Activated naive CD4-positive, alpha-beta T cell treated with anti-CD3 and anti-CD28 coated beads, Interleukin-2, amount 10 ng/mL, durations not matched to agents 7 days and 5 days (primary cell): Measurements from ENCODE around the gene RUFY1.
"Not testable (repeated sequence)": the region's sequence is repeated elsewhere in the genome, so short reads cannot be mapped to it uniquely, and the experiment has no call there.

Experiments used
- CTCF ChIA-PET: fragments of 350-600 bp; sonication (Branson Sonifier 250); formaldehyde crosslinking; loops from one replicate; lab custom pipeline; 2021; ENCODE audit warnings: antibody characterized with exemption; lab: Charles Lee
- DNase-seq: peaks from one replicate; pipeline ENCODE4 v3.0.0-alpha.2; 2020
- H3K27ac Mint-ChIP-seq: one replicate; pipeline ENCODE4 v1.8.0; 2021; ENCODE audit warnings: mild to moderate bottlenecking, moderate library complexity, mixed read lengths
- H3K27me3 Mint-ChIP-seq: one replicate; pipeline ENCODE4 v1.8.0; 2021; ENCODE audit warnings: mild to moderate bottlenecking, mixed read lengths
- H3K36me3 Mint-ChIP-seq: one replicate; pipeline ENCODE4 v1.8.0; 2021; ENCODE audit warnings: mixed read lengths
- H3K4me1 Mint-ChIP-seq: one replicate; pipeline ENCODE4 v1.8.0; 2021; ENCODE audit warnings: mixed read lengths
- H3K4me3 Mint-ChIP-seq: one replicate; pipeline ENCODE4 v1.8.0; 2021; ENCODE audit warnings: mild to moderate bottlenecking, moderate library complexity, mixed read lengths
- H3K9me3 Mint-ChIP-seq: one replicate; pipeline ENCODE4 v1.8.0; 2021; ENCODE audit warnings: mixed read lengths

RUFY1 gene

GRCh38 chr5:179633501-179634369 is 83.4 kb downstream of the RUFY1 start:
- not testable (repeated sequence) for H3K9me3 Mint-ChIP-seq, H3K27me3 Mint-ChIP-seq, H3K36me3 Mint-ChIP-seq, H3K4me1 Mint-ChIP-seq, DNase-seq, H3K27ac Mint-ChIP-seq
- CTCF ChIA-PET = interaction anchor here (0.6 to 1.6 kb wide), 2 partner anchors 10 to 71 kb away, joined by 3 to 9 read pairs; partner anchors contain the start of gene HNRNPH1
- H3K4me3 Mint-ChIP-seq = peak overlapping the region; percentile 62

GRCh38 chr5:179634370-179635172 is 84.2 kb downstream of the RUFY1 start:
- H3K9me3 Mint-ChIP-seq, H3K27ac Mint-ChIP-seq, CTCF ChIA-PET, DNase-seq, H3K4me3 Mint-ChIP-seq, H3K4me1 Mint-ChIP-seq, H3K36me3 Mint-ChIP-seq, H3K27me3 Mint-ChIP-seq: not testable (repeated sequence)

GRCh38 chr5:179639296-179639695 is 88.9 kb downstream of the RUFY1 start:
- H3K27me3 Mint-ChIP-seq = peaks cover 12% of the 10 kb centered on the region
- H3K4me3 Mint-ChIP-seq, H3K27ac Mint-ChIP-seq, CTCF ChIA-PET, H3K9me3 Mint-ChIP-seq, H3K4me1 Mint-ChIP-seq, DNase-seq, H3K36me3 Mint-ChIP-seq: not testable (repeated sequence)

GRCh38 chr5:179641745-179642144 is 91.4 kb downstream of the RUFY1 start:
- CTCF ChIA-PET, H3K4me3 Mint-ChIP-seq, H3K9me3 Mint-ChIP-seq, H3K4me1 Mint-ChIP-seq, DNase-seq, H3K36me3 Mint-ChIP-seq, H3K27ac Mint-ChIP-seq: not testable (repeated sequence)
- peaks cover 25% of the 10 kb centered on the region for H3K27me3 Mint-ChIP-seq

GRCh38 chr5:179642626-179643025 is 92.3 kb downstream of the RUFY1 start:
- CTCF ChIA-PET = not testable (repeated sequence)

DNA sequence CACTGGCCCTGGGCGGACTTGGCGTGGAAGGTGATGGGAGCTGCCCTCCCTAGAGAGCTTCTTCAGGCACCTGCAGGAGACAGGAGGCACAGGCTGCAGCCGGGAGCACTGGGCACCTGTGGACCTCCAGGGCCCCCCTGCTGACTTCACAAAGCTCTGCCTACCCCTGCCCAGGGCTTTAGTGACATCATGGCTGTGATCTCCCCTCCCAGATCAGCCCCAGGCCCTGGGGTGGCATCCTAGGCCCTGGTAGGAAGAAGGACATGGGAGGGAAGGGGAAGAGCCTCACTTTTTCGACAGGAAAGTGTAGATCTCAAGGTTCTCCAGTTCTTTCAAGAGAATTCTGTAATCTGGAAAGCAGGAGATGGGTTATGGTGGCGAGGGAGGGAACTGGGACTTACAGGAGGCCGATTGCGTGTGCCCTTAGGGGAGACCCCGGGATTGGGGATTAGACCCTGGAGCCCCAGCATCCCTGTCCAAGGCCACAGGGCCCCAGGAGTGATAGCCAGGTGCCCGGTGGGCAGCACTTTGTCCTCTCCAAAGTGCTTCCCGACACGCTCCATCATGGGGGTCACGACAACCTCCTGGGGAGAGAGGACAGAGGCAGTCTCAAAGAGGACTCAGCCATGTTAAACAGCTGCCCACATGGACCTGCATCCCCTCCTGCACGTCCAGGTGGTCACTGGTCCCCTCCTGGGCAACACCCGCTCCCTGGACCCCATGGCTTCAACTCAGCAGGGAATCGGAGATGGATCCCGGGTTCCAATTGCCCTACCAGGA is 93.0 kb downstream of the RUFY1 start:
- H3K9me3 Mint-ChIP-seq, CTCF ChIA-PET, H3K4me3 Mint-ChIP-seq, DNase-seq, H3K36me3 Mint-ChIP-seq, H3K4me1 Mint-ChIP-seq, H3K27ac Mint-ChIP-seq: not testable (repeated sequence)
- H3K27me3 Mint-ChIP-seq = peaks cover 25% of the 10 kb centered on the region

More at GRCh38 chr5:179642626-179643025, 92.3 kb downstream of the RUFY1 start:
- not testable (repeated sequence) for H3K36me3 Mint-ChIP-seq, H3K9me3 Mint-ChIP-seq, H3K27ac Mint-ChIP-seq, H3K4me3 Mint-ChIP-seq, DNase-seq, H3K4me1 Mint-ChIP-seq
- H3K27me3 Mint-ChIP-seq = peaks cover 25% of the 10 kb centered on the region

DNA sequence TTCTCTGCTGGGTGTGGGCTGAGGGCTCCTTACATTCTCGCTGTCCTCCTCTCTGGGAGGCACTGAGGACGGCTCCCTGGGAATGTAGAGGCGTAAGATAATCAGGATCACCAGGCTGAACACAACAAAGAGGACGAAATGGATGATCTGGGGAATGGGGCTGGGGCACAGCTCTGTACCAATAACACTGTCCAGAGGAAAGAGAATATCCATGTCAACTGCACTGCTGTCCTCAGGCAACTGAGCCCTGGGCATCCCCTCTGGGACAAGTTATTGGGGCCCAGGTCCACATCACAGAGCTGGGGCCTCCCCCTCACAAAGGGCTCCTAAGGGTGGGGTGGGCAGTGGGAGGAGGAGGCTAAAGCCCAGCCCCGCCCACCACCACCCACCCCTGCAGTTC is 94.4 kb downstream of the RUFY1 start:
- H3K27me3 Mint-ChIP-seq = peaks cover 23% of the 10 kb centered on the region
- H3K9me3 Mint-ChIP-seq, H3K27ac Mint-ChIP-seq, DNase-seq, H3K4me1 Mint-ChIP-seq, CTCF ChIA-PET, H3K36me3 Mint-ChIP-seq, H3K4me3 Mint-ChIP-seq: not testable (repeated sequence)

GRCh38 chr5:179648410-179648809 is 98.1 kb downstream of the RUFY1 start:
- Mint-ChIP-seq H3K27me3 (peaks cover 28% of the 10 kb centered on the region), H3K36me3 (no peaks in the 10 kb centered on the region), H3K9me3 (no peaks in the 10 kb centered on the region), H3K4me1 (no peaks in the 10 kb centered on the region), H3K4me3 (no peak overlapping the region), H3K27ac (no peak overlapping the region)
- CTCF ChIA-PET = no interaction called here
- DNase-seq = no peak

DNA sequence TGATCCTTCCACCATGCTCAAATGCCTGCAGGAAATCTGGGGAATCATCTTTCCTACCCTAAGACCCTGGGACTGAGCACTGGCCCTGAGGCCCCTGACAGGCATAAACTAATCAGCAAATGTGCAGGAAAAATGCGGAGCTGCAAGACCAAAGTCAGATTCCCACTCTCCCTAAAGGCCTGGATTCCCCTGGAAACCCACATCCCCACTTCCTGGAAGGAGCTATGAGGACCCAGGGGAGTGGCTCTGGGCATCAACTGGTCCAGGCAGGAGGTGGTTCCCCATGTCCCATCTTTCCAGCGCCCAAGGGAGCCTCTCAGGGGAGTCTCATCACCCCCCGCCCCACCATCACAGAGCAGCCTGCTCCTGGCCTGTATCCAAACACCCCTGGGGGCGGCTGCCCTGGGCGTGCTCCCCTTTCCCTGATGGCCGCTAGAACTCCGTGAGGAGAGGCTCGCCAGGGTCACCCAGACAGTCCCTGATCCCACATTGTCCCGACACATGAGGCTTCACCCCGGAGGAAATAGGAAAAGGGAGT is 98.9 kb downstream of the RUFY1 start:
- CTCF ChIA-PET, H3K27ac Mint-ChIP-seq, H3K4me1 Mint-ChIP-seq, H3K36me3 Mint-ChIP-seq, H3K9me3 Mint-ChIP-seq, DNase-seq, H3K4me3 Mint-ChIP-seq: not testable (repeated sequence)
- peaks cover 32% of the 10 kb centered on the region for H3K27me3 Mint-ChIP-seq

DNA sequence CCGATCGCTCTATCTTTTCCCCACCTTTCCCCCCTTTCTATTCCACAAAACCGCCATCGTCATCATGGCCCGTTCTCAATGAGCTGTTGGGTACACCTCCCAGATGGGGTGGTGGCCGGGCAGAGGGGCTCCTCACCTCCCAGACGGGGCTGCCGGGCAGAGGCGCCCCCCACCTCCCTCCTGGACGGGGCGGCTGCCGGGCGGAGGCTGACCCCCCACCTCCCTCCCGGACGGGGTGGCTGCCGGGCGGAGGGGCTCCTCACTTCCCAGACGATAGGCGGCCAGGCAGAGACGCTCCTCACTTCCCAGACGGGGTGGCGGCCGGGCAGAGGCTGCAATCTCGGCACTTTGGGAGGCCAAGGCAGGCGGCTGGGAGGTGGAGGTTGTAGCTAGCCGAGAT is 99.9 kb downstream of the RUFY1 start:
- H3K36me3 Mint-ChIP-seq, H3K9me3 Mint-ChIP-seq, H3K4me3 Mint-ChIP-seq, H3K27ac Mint-ChIP-seq, DNase-seq, CTCF ChIA-PET, H3K4me1 Mint-ChIP-seq: not testable (repeated sequence)
- H3K27me3 Mint-ChIP-seq = peaks cover 32% of the 10 kb centered on the region

DNA sequence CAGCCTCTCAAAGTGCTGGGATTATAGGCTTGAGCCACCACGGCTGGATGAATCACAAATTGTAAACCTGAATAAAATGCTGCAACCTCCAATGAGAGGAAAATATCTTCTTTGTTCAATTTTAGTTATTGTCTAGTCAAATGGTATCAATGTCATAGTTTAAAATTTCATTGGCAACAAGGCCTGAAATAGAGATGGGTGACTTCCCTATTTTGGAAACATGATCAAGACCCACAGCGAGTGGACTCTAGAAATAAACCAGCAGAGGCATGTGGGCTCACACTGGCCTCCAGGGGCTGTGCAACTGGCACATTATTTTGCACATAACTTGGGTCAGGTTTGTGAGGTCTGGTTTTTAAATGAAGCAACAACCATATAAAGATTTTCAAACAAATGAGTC is 102.8 kb downstream of the RUFY1 start:
- H3K9me3 Mint-ChIP-seq, H3K27ac Mint-ChIP-seq, CTCF ChIA-PET: not testable (repeated sequence)

DNA sequence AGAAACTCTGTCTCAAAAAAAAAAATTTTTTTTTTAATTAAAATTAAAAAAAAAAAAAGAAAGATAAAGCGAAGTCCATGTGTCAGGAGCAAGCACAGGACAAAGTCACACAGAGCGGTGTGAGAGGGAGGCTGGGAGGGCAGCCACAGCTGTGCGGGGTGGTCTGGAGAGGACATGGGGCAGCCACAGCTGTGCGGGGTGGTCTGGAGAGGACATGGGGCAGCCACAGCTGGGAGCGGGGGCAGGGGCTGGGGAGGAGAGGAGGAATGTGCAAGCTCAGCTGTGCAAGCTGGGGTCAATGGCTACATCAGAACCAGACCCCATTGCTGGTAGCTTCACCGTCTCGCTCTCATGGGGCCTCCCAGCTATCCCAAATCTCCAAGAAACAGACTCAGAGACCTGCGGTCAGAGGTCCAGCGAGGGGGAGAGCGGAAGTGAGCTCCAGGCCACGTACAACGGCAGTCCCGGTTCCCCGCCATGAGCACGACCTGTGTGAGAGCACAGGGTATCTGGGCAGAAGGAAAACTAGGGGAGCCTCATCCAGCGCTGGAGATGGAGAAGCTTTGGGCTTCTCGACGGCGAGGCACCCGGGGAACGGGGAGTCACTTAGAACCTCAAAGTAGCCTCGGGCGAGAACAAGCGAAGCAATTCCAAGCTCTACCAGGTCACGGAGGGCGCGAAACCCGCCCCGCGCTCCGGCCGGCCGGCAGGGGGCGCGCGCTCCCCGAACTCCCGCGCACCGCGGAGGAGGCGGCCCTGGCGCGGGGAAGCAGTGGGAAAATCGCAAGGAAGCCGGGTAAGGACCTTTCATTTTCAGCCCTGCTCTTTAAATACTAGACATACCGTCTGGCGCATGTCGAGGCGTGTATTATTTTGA is 107.2 kb downstream of the RUFY1 start:
- H3K27ac Mint-ChIP-seq, CTCF ChIA-PET, H3K36me3 Mint-ChIP-seq, H3K9me3 Mint-ChIP-seq, H3K4me1 Mint-ChIP-seq: not testable (repeated sequence)
- peak; percentile 27 for DNase-seq
- Mint-ChIP-seq H3K27me3 (peaks cover 15% of the 10 kb centered on the region), H3K4me3 (peak overlapping the region; percentile 71)

More for the DNA sequence above, 102.8 kb downstream of the RUFY1 start:
- not testable (repeated sequence) for H3K36me3 Mint-ChIP-seq, H3K4me3 Mint-ChIP-seq, DNase-seq, H3K4me1 Mint-ChIP-seq
- H3K27me3 Mint-ChIP-seq = peaks cover 25% of the 10 kb centered on the region

GRCh38 chr5:179658179-179658856 is 108.0 kb downstream of the RUFY1 start:
- Mint-ChIP-seq H3K27me3 (peaks cover 15% of the 10 kb centered on the region), H3K4me3 (peak overlapping the region; percentile 71)
- DNase-seq = peak; percentile 21
- not testable (repeated sequence) for H3K36me3 Mint-ChIP-seq, H3K4me1 Mint-ChIP-seq, H3K9me3 Mint-ChIP-seq, H3K27ac Mint-ChIP-seq
- CTCF ChIA-PET = interaction anchor here (0.6 kb wide), 1 partner anchor 1021 kb away, joined by 4 read pairs; no protein-coding TSS in a partner anchor
